ENCODE results near the gene CACNA1S.

The CACNA1S gene

DNA sequence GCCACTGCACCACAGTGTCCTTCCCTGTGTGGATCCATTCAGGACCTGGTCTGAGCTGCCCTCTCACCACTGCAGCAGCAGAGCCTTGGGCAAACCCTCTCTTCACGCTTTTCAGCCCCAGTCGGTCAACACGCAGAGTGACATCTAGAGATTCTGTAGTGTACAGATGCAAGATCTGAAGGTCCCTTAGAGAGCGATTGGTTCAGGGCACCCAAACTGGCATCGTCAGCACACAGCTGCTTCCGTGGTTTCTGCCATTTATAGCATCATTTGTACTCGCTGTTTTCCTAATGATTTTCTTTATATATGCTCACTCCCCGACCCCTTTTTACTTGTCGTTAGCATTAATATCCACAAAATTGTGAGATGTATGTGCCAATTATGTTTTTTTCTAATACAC, 16.2 kb upstream of the CACNA1S start:
- H3K4me1 ChIP-seq, result no peaks in the 10 kb centered on the region
- TF ChIP-seq, protein P1, sequence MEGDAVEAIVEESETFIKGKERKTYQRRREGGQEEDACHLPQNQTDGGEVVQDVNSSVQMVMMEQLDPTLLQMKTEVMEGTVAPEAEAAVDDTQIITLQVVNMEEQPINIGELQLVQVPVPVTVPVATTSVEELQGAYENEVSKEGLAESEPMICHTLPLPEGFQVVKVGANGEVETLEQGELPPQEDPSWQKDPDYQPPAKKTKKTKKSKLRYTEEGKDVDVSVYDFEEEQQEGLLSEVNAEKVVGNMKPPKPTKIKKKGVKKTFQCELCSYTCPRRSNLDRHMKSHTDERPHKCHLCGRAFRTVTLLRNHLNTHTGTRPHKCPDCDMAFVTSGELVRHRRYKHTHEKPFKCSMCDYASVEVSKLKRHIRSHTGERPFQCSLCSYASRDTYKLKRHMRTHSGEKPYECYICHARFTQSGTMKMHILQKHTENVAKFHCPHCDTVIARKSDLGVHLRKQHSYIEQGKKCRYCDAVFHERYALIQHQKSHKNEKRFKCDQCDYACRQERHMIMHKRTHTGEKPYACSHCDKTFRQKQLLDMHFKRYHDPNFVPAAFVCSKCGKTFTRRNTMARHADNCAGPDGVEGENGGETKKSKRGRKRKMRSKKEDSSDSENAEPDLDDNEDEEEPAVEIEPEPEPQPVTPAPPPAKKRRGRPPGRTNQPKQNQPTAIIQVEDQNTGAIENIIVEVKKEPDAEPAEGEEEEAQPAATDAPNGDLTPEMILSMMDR (IDR thresholded peaks at IDR 0.05; ENCODE audit: low read depth, low read length), result no peak
- no peak overlapping the region for H3K4me3 ChIP-seq (ENCODE audit: low read depth, low read length)
- peaks cover under 1% of the 10 kb centered on the region; the same call in 1 of the 2 replicates for H3K27me3 ChIP-seq
- no peak for DNase-seq
- H3K9me3 ChIP-seq, result no peaks in the 10 kb centered on the region
- H3K36me3 ChIP-seq, result no peaks in the 10 kb centered on the region

DNA sequence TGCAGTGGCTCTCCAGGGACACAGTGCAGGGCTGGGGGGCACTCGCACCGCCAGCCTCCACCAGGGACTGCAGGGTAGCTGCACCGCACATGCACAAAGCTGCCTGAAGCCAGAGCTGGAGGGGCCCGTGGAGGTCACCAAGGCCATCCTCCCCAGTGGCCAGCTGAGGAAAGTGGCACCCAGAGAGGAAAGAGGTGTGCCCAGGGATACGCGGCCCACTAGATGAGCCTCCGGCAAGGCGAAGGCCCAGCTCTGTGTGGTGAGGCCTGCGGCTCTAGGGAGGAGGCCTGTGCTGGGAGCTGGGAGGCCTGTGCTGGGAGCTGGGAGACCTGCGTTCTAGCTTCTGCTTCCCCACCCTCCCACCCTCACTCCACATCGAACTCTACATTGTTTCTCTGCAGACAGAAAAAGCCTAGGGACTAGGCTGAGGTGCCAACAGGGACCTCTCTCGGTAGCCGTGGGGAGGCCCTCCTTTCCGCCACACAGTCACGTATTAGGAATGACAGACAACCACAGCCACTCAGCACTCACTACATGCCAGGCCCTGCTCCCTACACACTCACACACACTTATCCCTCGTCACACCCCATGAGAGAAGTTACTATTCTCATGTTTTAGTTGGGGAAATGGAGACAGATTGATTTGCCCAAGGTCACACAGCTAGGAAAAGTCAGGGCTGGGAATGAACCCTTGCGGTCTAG, 15.7 kb upstream of the CACNA1S start:
- H3K4me3 ChIP-seq (ENCODE audit: low read depth, low read length), result no peak overlapping the region
- H3K27me3 ChIP-seq, result peaks cover 2% of the 10 kb centered on the region; the same call in 1 of the 2 replicates
- H3K4me1 ChIP-seq, result no peaks in the 10 kb centered on the region
- H3K36me3 ChIP-seq, result no peaks in the 10 kb centered on the region
- no peak for DNase-seq
- H3K9me3 ChIP-seq, result no peaks in the 10 kb centered on the region
- TF ChIP-seq, protein P1 (IDR thresholded peaks at IDR 0.05; ENCODE audit: low read depth, low read length), result no peak

DNA sequence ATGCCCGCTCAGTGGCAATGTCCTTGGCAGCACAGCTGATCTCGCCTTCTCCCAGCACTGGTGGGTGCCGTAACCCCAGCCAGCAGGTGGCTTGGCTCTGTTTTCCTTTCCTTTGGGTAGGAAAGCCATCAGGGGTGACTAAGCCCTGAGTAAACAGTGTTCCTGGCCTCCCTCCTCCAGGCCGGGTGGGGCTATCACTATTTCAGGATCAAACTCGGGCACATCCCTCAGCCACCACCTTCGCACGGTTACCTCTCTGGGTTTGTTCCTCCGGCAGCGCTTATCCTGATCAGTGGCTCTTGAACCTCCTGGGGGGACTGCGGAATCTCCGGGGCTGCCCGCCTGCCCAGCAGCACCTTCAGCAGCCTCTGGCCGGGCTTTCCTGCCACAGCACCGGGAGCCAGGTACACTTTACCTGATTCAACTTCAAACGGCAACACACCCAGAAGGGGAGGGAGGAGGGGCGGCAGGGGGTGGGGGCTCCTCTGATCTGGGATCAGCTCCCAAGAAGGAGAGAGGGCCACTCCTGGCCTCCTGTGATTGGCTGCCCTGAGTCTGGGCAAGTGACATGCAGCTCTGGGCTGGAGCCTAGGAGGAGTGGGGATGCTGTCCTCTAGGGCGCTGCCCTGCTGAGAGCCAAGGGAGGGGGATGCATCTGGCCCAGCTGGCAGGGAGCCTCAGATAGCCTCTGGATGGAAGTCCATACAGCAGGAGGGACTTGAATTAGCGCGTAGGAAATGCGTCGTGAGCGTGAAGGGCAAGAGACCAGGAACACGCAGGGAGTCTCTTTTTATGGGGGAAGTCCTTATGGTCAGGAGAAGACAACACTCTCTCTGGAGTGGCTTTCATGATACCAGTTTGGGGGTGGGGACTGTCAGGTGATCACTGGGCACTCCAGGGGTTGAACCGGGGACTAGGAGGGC, 14.9 kb upstream of the CACNA1S start, which contains the start of gene ASCL5:
TSS of gene ASCL5 (minus strand) at position 353 of the 923 bp plus-strand sequence. CDS start 11,812 bp downstream, outside the sequence.
- H3K27me3 ChIP-seq, result peaks cover 2% of the 10 kb centered on the region; the same call in 1 of the 2 replicates
- no peaks in the 10 kb centered on the region for H3K4me1 ChIP-seq
- no peaks in the 10 kb centered on the region for H3K9me3 ChIP-seq
- no peak for DNase-seq
- TF ChIP-seq, protein P1 (IDR thresholded peaks at IDR 0.05; ENCODE audit: low read depth, low read length), result no peak
- H3K4me3 ChIP-seq (ENCODE audit: low read depth, low read length), result no peak within 1 kb of the TSS
- H3K36me3 ChIP-seq, result no peaks in the 10 kb centered on the region

DNA sequence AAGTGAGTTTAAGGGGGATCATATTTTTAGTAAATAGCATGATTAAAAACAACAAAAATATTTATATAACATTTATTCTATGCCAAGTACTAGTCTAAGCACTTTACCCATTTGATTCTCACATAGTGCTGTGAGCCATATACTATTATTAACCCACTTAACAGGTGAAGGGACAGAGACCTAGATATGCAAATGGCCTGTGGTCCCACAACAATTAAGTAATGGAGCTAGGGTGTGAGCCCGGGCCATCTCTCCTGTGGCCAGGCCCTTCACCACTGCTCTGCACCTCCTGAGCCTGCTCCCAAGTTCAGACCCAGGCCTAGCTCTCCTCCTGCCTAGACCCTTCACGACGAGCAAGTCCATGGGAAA, 14.2 kb upstream of the CACNA1S start:
- no peaks in the 10 kb centered on the region for H3K9me3 ChIP-seq
- no peaks in the 10 kb centered on the region for H3K36me3 ChIP-seq
- TF ChIP-seq, protein P1 (IDR thresholded peaks at IDR 0.05; ENCODE audit: low read depth, low read length), result no peak
- H3K4me3 ChIP-seq (ENCODE audit: low read depth, low read length), result no peak overlapping the region
- peaks cover 2% of the 10 kb centered on the region; the same call in 1 of the 2 replicates for H3K27me3 ChIP-seq
- H3K4me1 ChIP-seq, result no peaks in the 10 kb centered on the region
- no peak for DNase-seq

DNA sequence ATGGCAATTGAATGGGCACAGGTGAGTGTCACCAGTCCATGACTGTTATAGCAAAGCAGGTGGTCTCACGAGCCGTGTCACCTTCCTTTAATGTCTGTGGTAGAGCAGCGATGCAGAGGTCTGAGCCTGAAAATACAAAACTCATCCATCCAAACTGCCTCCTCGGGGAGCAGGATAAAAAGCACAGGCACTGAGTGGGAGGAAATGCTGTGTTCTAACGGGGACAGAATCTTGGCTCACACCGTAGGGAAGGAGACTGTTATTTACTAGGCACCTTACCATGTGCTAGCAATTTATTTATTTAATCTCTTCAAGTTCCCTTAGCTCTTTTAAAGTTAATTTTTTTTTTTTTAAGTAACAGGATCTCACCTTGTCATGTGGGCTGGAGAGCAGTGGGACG, 13.6 kb upstream of the CACNA1S start:
- TF ChIP-seq, protein P1 (IDR thresholded peaks at IDR 0.05; ENCODE audit: low read depth, low read length), result no peak
- no peak overlapping the region for H3K4me3 ChIP-seq (ENCODE audit: low read depth, low read length)
- no peaks in the 10 kb centered on the region for H3K4me1 ChIP-seq
- no peaks in the 10 kb centered on the region for H3K36me3 ChIP-seq
- H3K27me3 ChIP-seq, result peaks cover 2% of the 10 kb centered on the region; the same call in 1 of the 2 replicates
- no peak for DNase-seq
- H3K9me3 ChIP-seq, result no peaks in the 10 kb centered on the region

Measured in BE2C (cell line).